GM12878 (cell line): ENCODE results near the gene BPIFB3.

Experiments used
- CEBPB ChIP-seq, 2 experiments: fragments of 150-350 bp in 1 of 2; IDR thresholded peaks; 2 replicates each; pipeline ENCODE4 v1.6.1; 2012 to 2014; ENCODE audit warnings: low read depth in 2 of 2, low read length in 2 of 2, borderline replicate concordance in 1 of 2, inconsistent platforms in 1 of 2
- CREM ChIP-seq: IDR thresholded peaks from 2 replicates; pipeline ENCODE4 v1.6.1; 2014; ENCODE audit warnings: antibody characterized with exemption, low read depth
- CTCF ChIP-seq, 3 experiments: IDR thresholded peaks in 2 of 3; conservative IDR thresholded peaks in 1 of 3; 2 replicates each; pipeline ENCODE4 v1.5.1; 2011; ENCODE audit warnings: low read depth in 3 of 3, low read length in 3 of 3, mild to moderate bottlenecking in 3 of 3, control low read depth in 2 of 3, moderate library complexity in 2 of 3, inconsistent platforms in 1 of 3, mixed read lengths in 1 of 3; ENCODE audit not compliant: control insufficient read depth in 2 of 3, insufficient read depth in 1 of 3; ENCODE audit errors: extremely low read depth in 1 of 3
- MAX ChIP-seq: IDR thresholded peaks from 2 replicates; pipeline ENCODE4 v1.6.1; 2012; ENCODE audit warnings: low read depth, low read length, improper control_type of control experiment

- no peak for TF ChIP-seq CTCF (IDR thresholded peaks at IDR 0.05 in 2 of 3, conservative IDR thresholded peaks at IDR 0.05 in 1 of 3; ENCODE audit: control insufficient read depth in 2 of 3, extremely low read depth in 1 of 3, insufficient read depth in 1 of 3, low read depth in 3 of 3, low read length in 3 of 3)
- no peak for TF ChIP-seq CREM
- no peak for TF ChIP-seq CEBPB (IDR thresholded peaks at IDR 0.05; ENCODE audit: borderline replicate concordance in 1 of 2, low read depth in 2 of 2, low read length in 2 of 2)
- TF ChIP-seq MAX = no peak
Observed at GRCh38 chr20:33014336-33015113, 39.2 kb upstream of the BPIFB3 start.
